Hepatocyte (in vitro differentiated cells): Measurements from ENCODE around the gene ROBO1. TPM values are rescaled to one million over a fixed set of nuclear protein-coding genes. Genes with fewer than 3 reads are reported as not detected.

ENCODE experiments used
- DNase-seq: peaks from one replicate; pipeline ENCODE4 v3.0.0-alpha.2; 2016; ENCODE audit warnings: low spot score
- H2AFZ ChIP-seq: fragments of 200-600 bp; sonication (generic); 2 replicates; pipeline ENCODE4 v1.6.0; 2016; ENCODE audit warnings: antibody characterized with exemption, mild to moderate bottlenecking
- H3K27ac ChIP-seq: fragments of 200-600 bp; sonication (generic); 2 replicates; pipeline ENCODE4 v1.5.1; 2016; ENCODE audit warnings: mild to moderate bottlenecking
- H3K27me3 ChIP-seq: fragments of 200-600 bp; sonication (generic); 2 replicates; pipeline ENCODE4 v1.6.1; 2016
- H3K36me3 ChIP-seq: fragments of 200-600 bp; sonication (generic); replicated peaks from 2 replicates; pipeline ENCODE4 v1.5.1; 2016; ENCODE audit warnings: low read depth; ENCODE audit not compliant: insufficient read depth
- H3K4me1 ChIP-seq: fragments of 200-600 bp; sonication (generic); 2 replicates; pipeline ENCODE4 v1.5.1; 2016; ENCODE audit warnings: mild to moderate bottlenecking, moderate library complexity; ENCODE audit not compliant: insufficient read depth
- H3K4me2 ChIP-seq: fragments of 200-600 bp; sonication (generic); 2 replicates; pipeline ENCODE4 v1.6.0; 2016
- H3K4me3 ChIP-seq: fragments of 200-600 bp; sonication (generic); 2 replicates; pipeline ENCODE4 v1.5.1; 2016; ENCODE audit warnings: mild to moderate bottlenecking
- H3K79me2 ChIP-seq: fragments of 200-600 bp; sonication (generic); 2 replicates; pipeline ENCODE4 v1.6.0; 2017; ENCODE audit warnings: mild to moderate bottlenecking
- H3K9me2 ChIP-seq: fragments of 200-600 bp; sonication (generic); replicated peaks from 2 replicates; pipeline ENCODE4 v1.6.0; 2017; ENCODE audit warnings: mild to moderate bottlenecking; ENCODE audit not compliant: insufficient read depth
- H3K9me3 ChIP-seq: fragments of 200-600 bp; sonication (generic); 2 replicates; pipeline ENCODE4 v1.5.1; 2016; ENCODE audit warnings: low read depth, mild to moderate bottlenecking
- H4K20me1 ChIP-seq: fragments of 200-600 bp; sonication (generic); 2 replicates; pipeline ENCODE4 v1.6.0; 2016; ENCODE audit warnings: mild to moderate bottlenecking; ENCODE audit not compliant: insufficient read depth, poor library complexity, severe bottlenecking
- EZH2 ChIP-seq: fragments of 200-600 bp; sonication (generic); IDR thresholded peaks from 2 replicates; pipeline ENCODE4 v1.6.1; 2016; ENCODE audit warnings: antibody characterized with exemption, mild to moderate bottlenecking, borderline replicate concordance
- EZH2phosphoT487 ChIP-seq: fragments of 200-600 bp; sonication (generic); IDR thresholded peaks from one replicate; pipeline ENCODE4 v1.6.1; 2018; ENCODE audit warnings: antibody characterized with exemption, mild to moderate bottlenecking, low read depth, moderate library complexity; ENCODE audit not compliant: unreplicated experiment, severe bottlenecking
- WGBS: methylation state at CpG from one replicate; pipeline ENCODE4 v1.1.6; 2016; ENCODE audit warnings: low lambda C conversion rate; ENCODE audit errors: missing lambda C conversion rate; 5-methylcytosine and 5-hydroxymethylcytosine counted together
- polyA plus RNA-seq: library from polyadenylated mRNA; unstranded; fragments of >200 nt; fragmentation: Nextera tagmentation; extraction: Ambion mirVana; gene quantifications from 2 replicates; pipeline ENCODE4 v1.2.1, GENCODE V29; 2016
- total RNA-seq: library from RNA; depleted of rRNA; stranded (reverse); fragments of >200 nt; gene quantifications from 2 replicates; pipeline ENCODE4 v1.2.3, GENCODE V29; 2014
- TF ChIP-seq, protein P1 (sequence below): fragments of 200-600 bp; sonication (generic); IDR thresholded peaks from 2 replicates; pipeline ENCODE4 v1.5.1; 2016; ENCODE audit warnings: antibody characterized with exemption, mild to moderate bottlenecking; ENCODE audit not compliant: poor library complexity

Gene ROBO1
- total and polyA plus RNA-seq, 2 experiments from 2014 or later, result 13.6 to 44.3 TPM

GRCh38 chr3:79361748-79362378 lies 405.9 kb downstream of the ROBO1 start:
- no peaks in the 10 kb centered on the region for H3K4me1 ChIP-seq
- peaks cover 8% of the 10 kb centered on the region for H3K27me3 ChIP-seq
- no peaks in the 10 kb centered on the region for H3K9me2 ChIP-seq
- no peak overlapping the region for H3K4me3 ChIP-seq
- DNase-seq, result peak; percentile 69
- WGBS, result 30% methylated on average over 7 of the region's 7 CpGs
- no peaks in the 10 kb centered on the region for H4K20me1 ChIP-seq
- TF ChIP-seq EZH2 (no peak), EZH2phosphoT487 (no peak)
- TF ChIP-seq, protein P1, sequence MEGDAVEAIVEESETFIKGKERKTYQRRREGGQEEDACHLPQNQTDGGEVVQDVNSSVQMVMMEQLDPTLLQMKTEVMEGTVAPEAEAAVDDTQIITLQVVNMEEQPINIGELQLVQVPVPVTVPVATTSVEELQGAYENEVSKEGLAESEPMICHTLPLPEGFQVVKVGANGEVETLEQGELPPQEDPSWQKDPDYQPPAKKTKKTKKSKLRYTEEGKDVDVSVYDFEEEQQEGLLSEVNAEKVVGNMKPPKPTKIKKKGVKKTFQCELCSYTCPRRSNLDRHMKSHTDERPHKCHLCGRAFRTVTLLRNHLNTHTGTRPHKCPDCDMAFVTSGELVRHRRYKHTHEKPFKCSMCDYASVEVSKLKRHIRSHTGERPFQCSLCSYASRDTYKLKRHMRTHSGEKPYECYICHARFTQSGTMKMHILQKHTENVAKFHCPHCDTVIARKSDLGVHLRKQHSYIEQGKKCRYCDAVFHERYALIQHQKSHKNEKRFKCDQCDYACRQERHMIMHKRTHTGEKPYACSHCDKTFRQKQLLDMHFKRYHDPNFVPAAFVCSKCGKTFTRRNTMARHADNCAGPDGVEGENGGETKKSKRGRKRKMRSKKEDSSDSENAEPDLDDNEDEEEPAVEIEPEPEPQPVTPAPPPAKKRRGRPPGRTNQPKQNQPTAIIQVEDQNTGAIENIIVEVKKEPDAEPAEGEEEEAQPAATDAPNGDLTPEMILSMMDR, result peak; percentile 90
- H2AFZ ChIP-seq, result no peak overlapping the region
- H3K79me2 ChIP-seq, result no peaks in the 10 kb centered on the region
- H3K4me2 ChIP-seq, result no peak overlapping the region
- H3K36me3 ChIP-seq, result no peaks in the 10 kb centered on the region
- H3K27ac ChIP-seq, result no peak overlapping the region
- H3K9me3 ChIP-seq, result no peaks in the 10 kb centered on the region

- Histone ChIP-seq H3K27ac (no peak overlapping the region), H3K36me3 (no peaks in the 10 kb centered on the region), H3K9me3 (no peaks in the 10 kb centered on the region), H3K4me2 (no peak overlapping the region), H3K27me3 (peaks cover 8% of the 10 kb centered on the region), H3K4me3 (no peak overlapping the region), H3K4me1 (no peaks in the 10 kb centered on the region), H3K79me2 (no peaks in the 10 kb centered on the region), H3K9me2 (no peaks in the 10 kb centered on the region), H2AFZ (no peak overlapping the region), H4K20me1 (no peaks in the 10 kb centered on the region)
- TF ChIP-seq, protein P1, result no peak
- TF ChIP-seq EZH2 (no peak), EZH2phosphoT487 (no peak)
- WGBS, result 48% methylated on average over 4 of the region's 4 CpGs
- DNase-seq, result no peak
Observed at GRCh38 chr3:79358327-79358726, 409.5 kb downstream of the ROBO1 start.

- H4K20me1 ChIP-seq, result no peaks in the 10 kb centered on the region
- H3K27ac ChIP-seq, result no peak overlapping the region
- no peaks in the 10 kb centered on the region for H3K27me3 ChIP-seq
- no peaks in the 10 kb centered on the region for H3K4me1 ChIP-seq
- H3K9me2 ChIP-seq, result no peaks in the 10 kb centered on the region
- no peak for DNase-seq
- no peaks in the 10 kb centered on the region for H3K79me2 ChIP-seq
- H3K4me3 ChIP-seq, result no peak overlapping the region
- no peak overlapping the region for H3K4me2 ChIP-seq
- TF ChIP-seq EZH2 (no peak), EZH2phosphoT487 (no peak)
- TF ChIP-seq, protein P1, result no peak
- WGBS, result 65% methylated on average over 3 of the region's 3 CpGs
- H3K9me3 ChIP-seq, result no peaks in the 10 kb centered on the region
- H3K36me3 ChIP-seq, result no peaks in the 10 kb centered on the region
- H2AFZ ChIP-seq, result no peak overlapping the region
Observed at GRCh38 chr3:79354179-79354688, 413.6 kb downstream of the ROBO1 start.
